ENCODE measurements around the gene TNFAIP2. TPM values are rescaled to one million over a fixed set of nuclear protein-coding genes. Genes with fewer than 3 reads are reported as not detected.
A peak's percentile ranks its signal among the peaks of the same experiment; 100 is the strongest.
"Not testable (repeated sequence)": the region's sequence is repeated elsewhere in the genome, so short reads cannot be mapped to it uniquely, and the experiment has no call there.

Gene TNFAIP2
- total RNA-seq, 6 experiments from 2014 or later, result 23.2 to 122 (median 32.6) TPM

GRCh38 chr14:103164006-103164405 is 40.7 kb downstream of the TNFAIP2 start:
- 80% methylated on average over 3 of the region's 10 CpGs for WGBS (ENCODE audit: insufficient coverage, low coverage, low lambda C conversion rate, missing lambda C conversion rate)
- H3K4me3 ChIP-seq, result no peak overlapping the region
- intact Hi-C loops (cut with DNase I), result no loop called here
- H3K4me1 ChIP-seq, result peaks cover 0 to 4% (median 0%) of the 10 kb centered on the region in 4 donors
- H3K27me3 ChIP-seq, result no peaks in the 10 kb centered on the region
- ATAC-seq, result no peak
- H3K9me3 ChIP-seq, result peaks cover 0 to 4% (median 0%) of the 10 kb centered on the region in 4 donors
- H3K36me3 ChIP-seq, result no peaks in the 10 kb centered on the region
- no peak for TF ChIP-seq CTCF (IDR thresholded peaks at IDR 0.05)
- no peak for DNase-seq
- H3K27ac ChIP-seq, result no peak overlapping the region

- Histone ChIP-seq H3K27me3 (no peaks in the 10 kb centered on the region), H3K4me1 (peaks cover 0 to 4% (median 0%) of the 10 kb centered on the region in 4 donors), H3K4me3 (no peak overlapping the region), H3K36me3 (no peaks in the 10 kb centered on the region), H3K9me3 (peaks cover 0 to 4% (median 0%) of the 10 kb centered on the region in 4 donors), H3K27ac (no peak overlapping the region)
- DNase-seq (no peak), ATAC-seq (no peak)
- WGBS (ENCODE audit: insufficient coverage, low coverage, low lambda C conversion rate, missing lambda C conversion rate), result 50% methylated on average over 4 of the region's 9 CpGs
- intact Hi-C loops (cut with DNase I), result no loop called here
- TF ChIP-seq POLR2A (IDR thresholded peaks at IDR 0.05), result no peak
Observed at GRCh38 chr14:103164779-103165178, 41.5 kb downstream of the TNFAIP2 start.

GRCh38 chr14:103165323-103165722 is 42.1 kb downstream of the TNFAIP2 start:
- H3K27ac ChIP-seq, result no peak overlapping the region
- H3K9me3 ChIP-seq, result peaks cover 0 to 4% (median 0%) of the 10 kb centered on the region in 4 donors
- 82% methylated on average over 4 of the region's 6 CpGs for WGBS (ENCODE audit: insufficient coverage, low coverage, low lambda C conversion rate, missing lambda C conversion rate)
- intact Hi-C loops (cut with DNase I), result no loop called here
- TF ChIP-seq CTCF (IDR thresholded peaks at IDR 0.05), result no peak
- TF ChIP-seq POLR2A (IDR thresholded peaks at IDR 0.05), result no peak
- DNase-seq (peak in 1 of 3 donors; percentile 18), ATAC-seq (no peak)
- H3K4me1 ChIP-seq, result peaks cover 0 to 10% (median under 1%) of the 10 kb centered on the region in 4 donors
- no peaks in the 10 kb centered on the region for H3K36me3 ChIP-seq
- H3K27me3 ChIP-seq, result no peaks in the 10 kb centered on the region
- H3K4me3 ChIP-seq, result no peak overlapping the region

- DNase-seq (peak in 1 of 3 donors; percentile 79), ATAC-seq (peak; percentile 42 to 89 (median 69))
- TF ChIP-seq POLR2A (IDR thresholded peaks at IDR 0.05), result no peak
- no peak for TF ChIP-seq CTCF (IDR thresholded peaks at IDR 0.05)
- intact Hi-C loops (cut with DNase I), result no loop called here
- Histone ChIP-seq H3K4me1 (peaks cover 0 to 14% (median 6%) of the 10 kb centered on the region in 4 donors), H3K27me3 (no peaks in the 10 kb centered on the region), H3K4me3 (peak overlapping the region in 1 of 3 donors; percentile 16), H3K27ac (peak overlapping the region in 1 of 3 donors; percentile 50), H3K36me3 (no peaks in the 10 kb centered on the region), H3K9me3 (peaks cover 0 to 4% (median 0%) of the 10 kb centered on the region in 4 donors)
- 28% methylated on average over 4 of the region's 6 CpGs for WGBS (ENCODE audit: insufficient coverage, low coverage, low lambda C conversion rate, missing lambda C conversion rate)
Observed at GRCh38 chr14:103169954-103170353, 46.7 kb downstream of the TNFAIP2 start.

- intact Hi-C loops (cut with DNase I); H3K36me3 ChIP-seq; H3K9me3 ChIP-seq; DNase-seq; ATAC-seq; H3K4me3 ChIP-seq; H3K27me3 ChIP-seq: not testable (repeated sequence)
- WGBS (ENCODE audit: insufficient coverage, low coverage, low lambda C conversion rate, missing lambda C conversion rate), result 34% methylated on average over 2 of the region's 2 CpGs
- peaks cover 0 to 14% (median 6%) of the 10 kb centered on the region in 4 donors for H3K4me1 ChIP-seq
- H3K27ac ChIP-seq, result peak overlapping the region in 1 of 3 donors; percentile 15
Observed at GRCh38 chr14:103171206-103171605, 47.9 kb downstream of the TNFAIP2 start.

Data from right lobe of liver (tissue), 6 donors.